Sigmoid colon (tissue), 4 donors: ENCODE measurements around the gene PARVB.

Experiments
- EP300 ChIP-seq, 4 donors: sonication (generic); formaldehyde crosslinking; IDR thresholded peaks; one replicate each; pipeline ENCODE4 v1.6.1; 2017; ENCODE audit warnings: antibody characterized with exemption in 4 of 4
- POLR2A ChIP-seq, 2 donors: fragments of 450-650 bp; IDR thresholded peaks; one replicate each; pipeline ENCODE4 v1.6.1; 2016; ENCODE audit warnings: antibody characterized with exemption in 2 of 2, mild to moderate bottlenecking in 2 of 2, moderate library complexity in 2 of 2
- POLR2AphosphoS5 ChIP-seq, 4 donors: sonication (generic); formaldehyde crosslinking; IDR thresholded peaks; one replicate each; pipeline ENCODE4 v1.6.1; 2017; ENCODE audit warnings: antibody characterized with exemption in 4 of 4
- TF ChIP-seq, protein P1 (sequence below), 4 experiments: fragments of 450-650 bp in 3 of 4; fragments of 200-600 bp in 1 of 4; IDR thresholded peaks; one replicate each; pipeline ENCODE4 v1.5.1; 2016 to 2019; ENCODE audit warnings: antibody characterized with exemption in 4 of 4, mild to moderate bottlenecking in 3 of 4, moderate library complexity in 2 of 4

DNA sequence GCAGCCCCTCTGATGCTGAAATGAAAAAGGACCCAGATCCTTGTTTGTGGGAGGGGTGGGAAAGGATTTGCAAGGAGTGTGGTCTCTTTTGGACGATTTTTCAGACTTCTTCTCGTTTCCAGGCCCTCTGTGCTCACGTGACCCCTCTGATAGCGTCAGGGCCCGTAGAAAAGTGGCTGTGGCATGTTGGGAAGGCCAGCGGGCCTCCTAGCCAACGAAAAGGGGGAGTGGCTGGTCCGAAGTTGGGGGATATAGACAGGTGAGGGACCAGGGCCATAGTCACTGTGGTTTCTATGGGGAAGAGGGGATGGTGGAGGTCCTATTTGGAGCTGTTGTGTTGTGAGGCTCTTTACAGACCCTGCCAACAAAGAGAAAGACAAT, 6.6 kb downstream of the PARVB start:
- no peak for TF ChIP-seq POLR2AphosphoS5 (IDR thresholded peaks at IDR 0.05)
- TF ChIP-seq, protein P1, sequence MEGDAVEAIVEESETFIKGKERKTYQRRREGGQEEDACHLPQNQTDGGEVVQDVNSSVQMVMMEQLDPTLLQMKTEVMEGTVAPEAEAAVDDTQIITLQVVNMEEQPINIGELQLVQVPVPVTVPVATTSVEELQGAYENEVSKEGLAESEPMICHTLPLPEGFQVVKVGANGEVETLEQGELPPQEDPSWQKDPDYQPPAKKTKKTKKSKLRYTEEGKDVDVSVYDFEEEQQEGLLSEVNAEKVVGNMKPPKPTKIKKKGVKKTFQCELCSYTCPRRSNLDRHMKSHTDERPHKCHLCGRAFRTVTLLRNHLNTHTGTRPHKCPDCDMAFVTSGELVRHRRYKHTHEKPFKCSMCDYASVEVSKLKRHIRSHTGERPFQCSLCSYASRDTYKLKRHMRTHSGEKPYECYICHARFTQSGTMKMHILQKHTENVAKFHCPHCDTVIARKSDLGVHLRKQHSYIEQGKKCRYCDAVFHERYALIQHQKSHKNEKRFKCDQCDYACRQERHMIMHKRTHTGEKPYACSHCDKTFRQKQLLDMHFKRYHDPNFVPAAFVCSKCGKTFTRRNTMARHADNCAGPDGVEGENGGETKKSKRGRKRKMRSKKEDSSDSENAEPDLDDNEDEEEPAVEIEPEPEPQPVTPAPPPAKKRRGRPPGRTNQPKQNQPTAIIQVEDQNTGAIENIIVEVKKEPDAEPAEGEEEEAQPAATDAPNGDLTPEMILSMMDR (IDR thresholded peaks at IDR 0.05), result no peak
- no peak for TF ChIP-seq POLR2A (IDR thresholded peaks at IDR 0.05)
- TF ChIP-seq EP300 (IDR thresholded peaks at IDR 0.05), result no peak
